NCI-H146 (cell line): ENCODE measurements around the gene SEPHS2.
"Not testable (repeated sequence)": the region's sequence is repeated elsewhere in the genome, so short reads cannot be mapped to it uniquely, and the experiment has no call there.

Source experiments
- DNase-seq: peaks from one replicate; lab custom pipeline; 2025; lab: John Stamatoyannopoulos, UW

Gene SEPHS2

DNA sequence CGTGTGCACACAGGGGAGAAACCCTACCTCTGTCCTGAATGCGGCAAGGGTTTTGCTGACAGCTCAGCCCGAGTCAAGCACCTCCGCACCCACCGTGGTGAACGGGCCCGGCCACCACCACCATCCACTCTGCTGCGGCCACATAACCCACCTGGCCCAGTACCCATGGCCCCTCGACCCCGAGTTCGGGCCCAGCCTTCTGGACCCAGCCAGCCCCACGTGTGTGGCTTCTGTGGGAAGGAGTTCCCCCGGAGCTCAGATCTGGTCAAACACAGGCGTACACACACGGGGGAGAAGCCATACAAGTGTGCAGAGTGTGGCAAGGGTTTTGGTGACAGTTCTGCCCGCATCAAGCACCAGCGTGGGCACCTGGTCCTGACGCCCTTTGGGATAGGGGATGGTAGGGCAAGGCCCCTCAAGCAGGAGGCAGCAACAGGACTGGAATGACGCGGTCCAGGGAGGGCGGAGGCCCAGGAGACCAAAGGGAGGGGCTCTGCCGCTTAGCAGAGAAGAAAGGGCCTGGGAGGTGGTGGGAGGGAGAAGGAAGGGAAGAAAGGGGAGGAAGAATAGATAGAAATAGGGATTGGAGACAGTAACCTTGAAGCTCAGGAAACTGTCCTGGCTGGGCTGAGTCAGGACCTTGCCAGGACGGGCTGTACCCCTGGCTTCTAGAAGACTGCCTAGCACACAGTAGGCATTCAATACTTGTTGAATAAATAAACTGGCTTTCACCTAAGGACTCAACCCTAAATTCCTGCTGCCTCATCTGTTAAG is 46.8 kb downstream of the SEPHS2 start:
- DNase-seq: no peak

DNA sequence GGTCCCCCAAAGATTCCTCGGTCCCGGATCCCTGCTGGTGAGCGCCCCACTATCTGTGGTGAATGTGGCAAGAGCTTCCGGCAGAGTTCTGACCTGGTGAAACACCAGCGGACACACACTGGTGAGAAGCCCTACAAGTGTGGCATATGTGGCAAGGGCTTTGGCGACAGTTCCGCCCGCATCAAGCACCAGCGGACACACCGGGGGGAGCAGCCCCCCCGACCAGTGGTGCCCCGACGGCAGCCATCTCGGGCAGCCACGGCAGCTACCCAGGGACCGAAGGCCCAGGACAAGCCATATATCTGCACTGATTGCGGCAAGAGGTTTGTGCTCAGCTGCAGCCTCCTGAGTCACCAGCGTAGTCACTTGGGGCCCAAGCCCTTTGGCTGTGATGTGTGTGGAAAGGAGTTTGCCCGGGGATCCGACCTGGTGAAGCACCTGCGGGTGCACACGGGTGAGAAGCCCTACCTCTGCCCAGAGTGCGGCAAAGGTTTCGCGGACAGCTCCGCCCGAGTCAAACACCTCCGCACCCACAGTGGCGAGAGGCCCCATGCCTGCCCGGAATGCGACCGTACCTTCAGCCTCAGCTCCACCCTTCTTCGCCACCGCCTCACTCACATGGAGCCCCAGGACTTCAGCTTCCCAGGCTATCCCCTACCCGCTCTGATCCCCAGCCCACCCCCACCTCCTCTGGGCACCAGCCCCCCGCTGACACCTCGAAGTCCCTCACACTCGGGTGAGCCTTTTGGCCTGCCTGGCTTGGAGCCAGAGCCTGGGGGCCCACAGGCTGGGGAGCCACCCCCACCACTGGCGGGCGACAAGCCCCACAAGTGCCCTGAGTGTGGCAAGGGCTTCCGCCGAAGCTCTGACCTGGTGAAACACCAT is 47.7 kb downstream of the SEPHS2 start:
- DNase-seq: no peak

DNA sequence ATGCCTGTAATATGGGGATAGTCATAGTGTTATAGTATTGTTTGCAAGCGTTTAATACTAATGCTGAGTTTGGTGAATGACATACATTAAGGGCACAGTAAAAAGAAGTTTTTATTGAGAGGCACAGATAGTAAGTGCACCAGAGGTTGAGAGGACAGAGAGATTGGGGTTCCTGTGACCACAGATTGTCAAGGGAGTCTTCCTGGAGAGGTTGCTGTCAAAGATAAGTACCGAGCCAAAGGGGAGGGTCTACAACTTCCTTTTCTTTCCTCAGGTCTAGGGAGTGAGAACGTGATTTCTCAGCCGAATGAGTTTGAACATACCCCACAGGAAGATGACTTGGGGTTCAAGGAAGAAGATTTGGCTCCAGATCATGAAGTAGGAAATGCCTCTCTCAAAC is 48.6 kb downstream of the SEPHS2 start:
- DNase-seq: no peak

DNA sequence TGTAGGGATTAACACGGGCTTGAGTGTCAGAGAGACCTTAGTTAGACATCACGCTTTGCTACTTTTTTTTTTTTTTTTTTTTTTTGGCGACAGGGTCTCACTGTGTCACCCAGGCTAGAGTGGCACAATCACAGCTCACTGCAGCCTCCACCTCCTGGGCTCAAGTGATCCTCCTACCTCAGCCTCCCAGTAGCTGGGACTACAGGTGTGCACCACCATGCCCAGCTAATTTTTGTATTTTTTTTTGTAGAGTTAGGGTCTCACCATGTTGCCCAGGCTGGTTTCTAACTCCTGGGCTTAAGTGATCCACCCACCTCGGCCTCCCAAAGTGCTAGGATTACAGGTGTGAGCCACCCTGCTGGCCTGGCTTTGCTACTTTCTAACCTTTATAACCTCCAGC is 49.0 kb downstream of the SEPHS2 start:
- DNase-seq: not testable (repeated sequence)

DNA sequence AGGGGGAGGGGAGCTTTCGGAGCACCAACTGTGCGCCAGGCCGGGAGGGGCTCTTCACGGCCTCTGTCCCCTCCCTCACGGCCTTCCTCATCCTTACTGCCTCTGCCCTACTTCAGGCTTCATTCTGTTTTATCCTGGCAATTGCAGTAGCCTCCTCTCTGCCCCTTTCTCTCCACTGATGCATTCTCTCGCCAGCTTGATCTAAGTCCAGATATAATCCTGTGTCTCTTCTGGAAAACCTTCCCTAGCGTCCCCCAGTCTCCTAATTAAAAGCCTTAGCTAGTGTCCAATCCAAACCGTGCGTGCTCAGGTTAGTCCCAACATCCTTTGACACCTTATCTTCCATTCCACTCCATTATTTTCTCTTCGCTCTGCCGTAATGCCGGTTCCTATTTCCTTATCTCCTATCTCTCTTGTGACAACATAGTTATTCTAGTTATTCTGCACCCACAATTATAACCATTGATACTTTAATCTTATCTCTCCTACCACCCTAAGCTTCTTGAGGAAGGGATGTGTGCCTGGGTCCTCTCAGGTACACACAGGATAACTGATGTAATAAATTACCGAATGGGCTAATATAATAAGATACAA is 49.6 kb downstream of the SEPHS2 start:
- DNase-seq: peak; percentile 68

DNA sequence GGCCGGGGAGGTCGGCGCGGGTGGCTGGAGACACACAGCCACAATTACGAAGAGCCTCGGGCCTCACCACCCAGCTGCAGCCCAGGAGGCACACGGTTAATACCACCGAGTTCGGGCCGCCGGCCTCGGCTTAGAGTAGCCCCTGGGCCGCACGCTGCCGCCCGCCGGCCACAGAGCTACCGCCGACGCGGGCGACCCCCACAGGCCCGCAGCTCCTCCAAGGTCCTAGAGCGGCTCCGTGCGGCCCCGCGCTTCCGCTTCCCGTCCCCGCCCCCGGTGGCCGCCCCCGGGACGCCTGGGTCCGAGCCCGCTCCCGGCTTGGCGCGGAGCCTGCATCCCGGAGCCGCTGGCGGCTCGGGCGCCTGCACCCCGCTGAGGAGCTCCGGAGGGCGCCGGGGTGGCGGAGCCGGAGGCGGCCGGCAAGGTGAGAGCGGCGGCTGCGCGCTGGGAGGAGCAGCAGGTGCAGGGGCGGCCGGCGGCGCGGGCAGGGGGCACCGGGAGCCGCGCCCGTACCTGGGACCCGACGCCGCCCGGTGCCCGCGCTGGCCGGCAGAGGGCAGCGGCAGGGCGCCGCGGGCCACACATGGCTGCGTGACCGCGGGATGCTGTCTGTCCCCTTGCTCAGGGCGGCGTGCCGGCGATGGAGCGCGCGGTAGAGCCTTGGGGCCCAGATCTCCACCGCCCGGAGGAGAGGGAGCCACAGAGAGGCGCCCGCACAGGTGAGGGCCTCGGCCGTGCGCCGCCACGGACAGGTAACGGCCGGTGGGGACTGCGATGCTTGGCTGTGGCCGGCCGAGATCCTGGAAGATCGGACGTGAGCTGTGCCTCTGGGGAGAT is 50.3 kb downstream of the SEPHS2 start, which contains the start of gene ZNF48:
Gene ZNF48 (plus strand): TSS at position 266 of the 837 bp plus-strand sequence. CDS start 375 bp downstream, at position 641.
- peak; percentile 98 for DNase-seq

DNA sequence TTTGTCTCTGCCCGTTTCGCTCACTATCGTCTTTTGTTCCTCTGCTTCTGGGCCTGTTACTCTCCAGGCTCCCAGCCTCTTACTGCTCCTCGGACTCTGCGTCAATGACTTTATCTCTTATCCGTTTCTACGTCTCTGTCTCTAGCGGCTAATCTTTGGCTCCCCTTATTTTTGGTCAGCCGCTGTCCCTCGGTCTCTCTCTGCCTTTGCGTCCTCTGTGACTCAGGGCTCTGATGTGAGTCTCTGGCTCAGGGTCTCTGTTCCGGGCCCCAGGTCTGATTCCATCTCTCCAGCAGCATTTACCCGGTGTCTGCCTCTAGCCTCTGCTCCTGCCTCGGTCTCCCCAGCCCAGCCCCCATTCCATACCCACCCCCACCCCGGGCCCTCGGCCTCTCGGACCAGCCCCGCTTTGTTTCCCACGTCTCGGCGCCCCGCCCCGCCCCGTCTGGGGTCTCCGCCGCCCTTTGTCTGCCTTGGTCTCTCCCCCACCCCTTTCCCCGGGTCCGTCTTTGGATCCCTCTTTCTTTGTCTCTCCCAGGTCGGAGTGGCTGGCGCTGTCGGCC is 51.0 kb downstream of the SEPHS2 start:
- peak; percentile 65 for DNase-seq
